GM23338 (cell line): ENCODE results near the gene PLBD2. TPM values are rescaled to one million over a fixed set of nuclear protein-coding genes. Genes with fewer than 3 reads are reported as not detected.

ENCODE experiments used
- ATAC-seq: fragments of 200-7000 bp; cut with Tn5 transposase; 3 replicates; pipeline ENCODE4 v1.9.1; 2020
- DNase-seq: peaks from one replicate; pipeline ENCODE4 v3.0.0-alpha.2; 2015; ENCODE audit warnings: low spot score
- H2AFZ ChIP-seq: fragments of 200-600 bp; sonication (generic); 2 replicates; pipeline ENCODE4 v1.8.0; 2016; ENCODE audit warnings: antibody characterized with exemption, mild to moderate bottlenecking, moderate library complexity
- H3F3A ChIP-seq: fragments of 200-600 bp; sonication (generic); replicated peaks from 2 replicates; pipeline ENCODE4 v1.8.0; 2017; ENCODE audit warnings: antibody characterized with exemption, mixed run types, low read depth
- H3K27ac ChIP-seq: fragments of 200-600 bp; sonication (generic); 2 replicates; pipeline ENCODE4 v1.6.1; 2016; ENCODE audit warnings: low read depth
- H3K27me3 ChIP-seq: fragments of 200-600 bp; sonication (generic); 2 replicates; pipeline ENCODE4 v1.8.0; 2016; ENCODE audit warnings: mild to moderate bottlenecking, mixed run types, moderate library complexity; ENCODE audit not compliant: insufficient read depth
- H3K36me3 ChIP-seq: fragments of 200-600 bp; sonication (generic); 2 replicates; pipeline ENCODE4 v1.8.0; 2016; ENCODE audit warnings: mild to moderate bottlenecking; ENCODE audit not compliant: insufficient read depth
- H3K4me1 ChIP-seq: fragments of 200-600 bp; sonication (generic); 2 replicates; pipeline ENCODE4 v1.8.0; 2016; ENCODE audit warnings: mild to moderate bottlenecking, moderate library complexity; ENCODE audit not compliant: insufficient read depth
- H3K4me2 ChIP-seq: fragments of 200-600 bp; sonication (generic); 2 replicates; pipeline ENCODE4 v1.7.1; 2017; ENCODE audit warnings: mixed run types
- H3K4me3 ChIP-seq: fragments of 200-600 bp; sonication (generic); 2 replicates; pipeline ENCODE4 v1.6.1; 2016; ENCODE audit warnings: mixed run types
- H3K79me2 ChIP-seq: fragments of 200-600 bp; sonication (generic); replicated peaks from 2 replicates; pipeline ENCODE4 v1.8.0; 2017; ENCODE audit warnings: mild to moderate bottlenecking; ENCODE audit not compliant: insufficient read depth
- H3K9me2 ChIP-seq: fragments of 200-600 bp; sonication (generic); 2 replicates; pipeline ENCODE4 v1.8.0; 2017; ENCODE audit not compliant: insufficient read depth
- H4K20me1 ChIP-seq: fragments of 200-600 bp; sonication (generic); replicated peaks from 2 replicates; pipeline ENCODE4 v1.8.0; 2017; ENCODE audit warnings: mild to moderate bottlenecking; ENCODE audit not compliant: insufficient read depth
- H3K27ac Mint-ChIP-seq: 2 replicates; pipeline ENCODE4 v1.8.0; 2020; ENCODE audit warnings: inconsistent platforms, mild to moderate bottlenecking, moderate library complexity, mixed read lengths
- H3K27me3 Mint-ChIP-seq: 3 replicates; pipeline ENCODE4 v1.8.0; 2022; ENCODE audit warnings: low read depth, mild to moderate bottlenecking, moderate library complexity, mixed read lengths, inconsistent platforms; ENCODE audit not compliant: insufficient read depth, poor library complexity
- H3K36me3 Mint-ChIP-seq: 3 replicates; pipeline ENCODE4 v1.8.0; 2021; ENCODE audit warnings: low read depth, mild to moderate bottlenecking, inconsistent platforms, moderate library complexity, mixed read lengths
- H3K4me1 Mint-ChIP-seq: 3 replicates; pipeline ENCODE4 v1.8.0; 2020; ENCODE audit warnings: mild to moderate bottlenecking, inconsistent platforms, mixed read lengths
- H3K4me3 Mint-ChIP-seq: 3 replicates; pipeline ENCODE4 v1.8.0; 2021; ENCODE audit warnings: moderate library complexity, mild to moderate bottlenecking, inconsistent platforms, mixed read lengths
- H3K9me3 Mint-ChIP-seq: 3 replicates; pipeline ENCODE4 v1.8.0; 2020; ENCODE audit warnings: moderate library complexity, mild to moderate bottlenecking, inconsistent platforms, mixed read lengths
- ETS1 ChIP-seq: IDR thresholded peaks from 2 replicates; pipeline ENCODE4 v1.6.1; 2016; ENCODE audit warnings: antibody characterized with exemption
- EZH2phosphoT487 ChIP-seq: fragments of 200-600 bp; sonication (generic); IDR thresholded peaks from one replicate; pipeline ENCODE4 v1.8.1; 2018; ENCODE audit warnings: antibody characterized with exemption; ENCODE audit not compliant: unreplicated experiment
- STAT1 ChIP-seq: IDR thresholded peaks from one replicate; pipeline ENCODE4 v1.6.1; 2016; ENCODE audit warnings: antibody characterized with exemption; ENCODE audit not compliant: unreplicated experiment
- ZNF462 ChIP-seq: fragments of 250-450 bp; sonication (Bioruptor Pico); IDR thresholded peaks from 2 replicates; pipeline ENCODE4 v1.5.0; 2020; ENCODE audit warnings: mild to moderate bottlenecking, moderate library complexity
- polyA plus RNA-seq: library from polyadenylated mRNA; unstranded; fragments of >200 nt; fragmentation: Nextera tagmentation; extraction: Ambion mirVana; gene quantifications from 2 replicates; pipeline ENCODE4 v1.2.1, GENCODE V29; 2016
- total RNA-seq: library from RNA; depleted of rRNA; stranded (reverse); fragments of >200 nt; shearing (Covaris generic); gene quantifications from 2 replicates; pipeline ENCODE4 v1.2.3, GENCODE V29; 2014

The PLBD2 gene
- total and polyA plus RNA-seq, 2 experiments from 2014 or later, result 10.2 to 37.1 TPM

GRCh38 chr12:113322343-113322742 is 36.0 kb upstream of the PLBD2 start (continued):
- TF ChIP-seq ZNF462 (CRISPR knock-in tag), result no peak

- ATAC-seq, result no peak
- Histone ChIP-seq H3K4me2 (no peak overlapping the region), H3K27me3 (no peaks in the 10 kb centered on the region), H2AFZ (no peak overlapping the region), H3K9me2 (no peaks in the 10 kb centered on the region), H3K4me1 (no peaks in the 10 kb centered on the region), H3K27ac (no peak overlapping the region), H3F3A (no peaks in the 10 kb centered on the region), H4K20me1 (no peaks in the 10 kb centered on the region), H3K79me2 (no peaks in the 10 kb centered on the region), H3K36me3 (no peaks in the 10 kb centered on the region; the same call in 1 of the 2 replicates), H3K4me3 (no peak overlapping the region)
- DNase-seq, result no peak
- Mint-ChIP-seq H3K27me3 (peaks cover 2% of the 10 kb centered on the region), H3K4me3 (no peak overlapping the region), H3K36me3 (peaks cover 14% of the 10 kb centered on the region), H3K4me1 (peaks cover 2% of the 10 kb centered on the region; the same call in 2 of the 3 replicates), H3K9me3 (no peaks in the 10 kb centered on the region), H3K27ac (no peak overlapping the region)
- TF ChIP-seq ETS1, result no peak
- no peak for TF ChIP-seq EZH2phosphoT487
- no peak for TF ChIP-seq STAT1
- no peak for TF ChIP-seq ZNF462 (CRISPR knock-in tag)
These were observed 32.5 kb upstream of the PLBD2 start for GRCh38 chr12:113325916-113326315.
